OCI-LY7 (cell line): ENCODE results near the gene CD1B. TPM values are rescaled to one million over a fixed set of nuclear protein-coding genes. Genes with fewer than 3 reads are reported as not detected.
A peak's percentile ranks its signal among the peaks of the same experiment; 100 is the strongest.
"Not testable (repeated sequence)": the region's sequence is repeated elsewhere in the genome, so short reads cannot be mapped to it uniquely, and the experiment has no call there.

Source experiments
- BruUV-seq: library from RNA; stranded (reverse); fragments of 400-500 nt; replicated peaks from 2 replicates; lab custom pipeline; 2021; lab: Mats Ljungman, UMichigan
- CTCF ChIA-PET: fragments of 300-600 bp; sonication (Branson Sonifier 250); formaldehyde crosslinking; loops from one replicate; lab custom pipeline; 2022; ENCODE audit warnings: antibody characterized with exemption; ENCODE audit not compliant: unreplicated experiment; lab: Charles Lee
- POLR2A ChIA-PET: fragments of 300-600 bp; sonication (Branson Sonifier 250); formaldehyde crosslinking; loops from one replicate; lab custom pipeline; 2022; ENCODE audit warnings: antibody characterized with exemption; lab: Charles Lee
- DNase-seq: peaks from one replicate; pipeline ENCODE4 v3.0.0-alpha.2; 2015; ENCODE audit warnings: low spot score
- H2AFZ ChIP-seq: fragments of 200-600 bp; sonication (generic), shearing (Covaris generic); 2 replicates; pipeline ENCODE4 v1.6.1; 2014; ENCODE audit warnings: mild to moderate bottlenecking, antibody characterized with exemption, low read length, moderate library complexity
- H3K27ac ChIP-seq: fragments of 200-600 bp; sonication (generic); 2 replicates; pipeline ENCODE4 v1.5.1; 2014; ENCODE audit warnings: mixed run types, low read depth, mild to moderate bottlenecking, moderate library complexity, low read length, inconsistent platforms; ENCODE audit not compliant: poor library complexity, severe bottlenecking
- H3K36me3 ChIP-seq: fragments of 200-600 bp; sonication (generic); 2 replicates; pipeline ENCODE4 v1.6.1; 2014; ENCODE audit warnings: mild to moderate bottlenecking, antibody characterized with exemption, low read length, moderate library complexity, mixed read lengths; ENCODE audit not compliant: insufficient read depth
- H3K4me1 ChIP-seq: fragments of 200-600 bp; sonication (generic); 2 replicates; pipeline ENCODE4 v1.5.1; 2014; ENCODE audit warnings: mild to moderate bottlenecking, low read length; ENCODE audit not compliant: insufficient read depth, poor library complexity, severe bottlenecking
- H3K4me2 ChIP-seq: fragments of 200-600 bp; sonication (generic); 2 replicates; pipeline ENCODE4 v1.6.1; 2014; ENCODE audit warnings: mild to moderate bottlenecking, low read length
- H3K4me3 ChIP-seq: fragments of 200-600 bp; sonication (generic); 2 replicates; pipeline ENCODE4 v1.5.1; 2014; ENCODE audit warnings: mild to moderate bottlenecking, low read depth, low read length; ENCODE audit not compliant: poor library complexity, severe bottlenecking
- H3K79me2 ChIP-seq: fragments of 200-600 bp; sonication (generic); 2 replicates; pipeline ENCODE4 v1.6.1; 2016; ENCODE audit warnings: low read depth, mild to moderate bottlenecking, low read length, moderate library complexity, mixed read lengths; ENCODE audit not compliant: insufficient read depth
- H3K9me2 ChIP-seq: fragments of 200-600 bp; sonication (generic); 2 replicates; pipeline ENCODE4 v1.6.1; 2016; ENCODE audit warnings: mild to moderate bottlenecking, low read length, mixed read lengths; ENCODE audit not compliant: insufficient read depth
- H3K9me3 ChIP-seq: fragments of 200-600 bp; sonication (generic); 2 replicates; pipeline ENCODE4 v1.6.1; 2014; ENCODE audit warnings: mild to moderate bottlenecking, mixed run types, low read length, mixed read lengths
- H4K20me1 ChIP-seq: fragments of 200-600 bp; sonication (generic); 2 replicates; pipeline ENCODE4 v1.6.1; 2014; ENCODE audit warnings: mild to moderate bottlenecking, antibody characterized with exemption, low read length, moderate library complexity, mixed read lengths; ENCODE audit not compliant: insufficient read depth
- EZH2phosphoT487 ChIP-seq: fragments of 200-600 bp; sonication (generic); IDR thresholded peaks from 2 replicates; pipeline ENCODE4 v1.6.1; 2018; ENCODE audit warnings: low read depth, borderline replicate concordance, mild to moderate bottlenecking, mixed run types, antibody characterized with exemption, low read length, moderate library complexity, mixed read lengths
- intact Hi-C: fragments of 100-400 bp; cut with micrococcal nuclease; formaldehyde crosslinking; loops from one replicate; pipeline ENCODE4 v1.10.0; 2022; ENCODE audit not compliant: unreplicated experiment
- total RNA-seq, 2 experiments: library from RNA; depleted of rRNA in 1 of 2; stranded (reverse); fragments of >200 nt in 1 of 2; shearing (Covaris generic) in 1 of 2; gene quantifications; 2 replicates each; pipeline ENCODE4 v1.2.3, GENCODE V29; 2014 to 2022
- TF ChIP-seq, protein P1 (sequence below): fragments of 200-600 bp; sonication (generic); conservative IDR thresholded peaks from 2 replicates; pipeline ENCODE4 v1.5.1; 2014; ENCODE audit warnings: mild to moderate bottlenecking, antibody characterized with exemption, low read length, moderate library complexity, mixed read lengths

The CD1B gene
- total RNA-seq, 2 experiments from 2014 or later = not detected

DNA sequence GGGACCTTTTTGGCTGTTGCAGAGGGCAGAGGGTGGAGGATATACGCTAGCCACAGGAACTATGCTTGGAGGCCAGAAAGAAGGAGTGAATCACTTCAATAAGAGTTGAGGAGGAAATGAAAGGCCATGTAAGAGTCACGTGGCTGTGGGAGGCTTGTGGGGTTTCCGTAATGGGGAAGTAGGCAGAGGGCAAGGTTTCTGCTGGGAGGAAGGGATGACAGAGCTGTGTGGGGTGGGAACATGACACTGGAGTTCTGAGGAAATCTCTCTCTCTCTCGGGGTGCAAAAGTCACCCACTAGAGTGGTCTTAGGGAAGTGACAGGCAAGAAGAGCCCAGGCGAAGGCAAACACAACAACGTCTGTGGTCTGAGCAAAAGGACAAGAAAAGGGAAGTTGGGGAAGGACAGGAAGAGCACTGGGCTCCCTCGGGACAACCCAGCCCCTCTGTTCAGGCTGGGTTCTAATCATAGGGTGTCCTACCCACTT, 45.5 kb downstream of the CD1B start:
- ChIA-PET CTCF (no interaction called here), POLR2A (interaction anchor here (0.6 to 1.1 kb wide), 4 partner anchors 11 to 113 kb away, joined by 3 to 4 read pairs (median 3); no protein-coding TSS in a partner anchor)
- Histone ChIP-seq H3K27ac (peak overlapping the region; percentile 89), H3K79me2 (peaks cover 2% of the 10 kb centered on the region; the same call in 1 of the 2 replicates), H3K9me2 (no peaks in the 10 kb centered on the region), H3K9me3 (peaks cover 22% of the 10 kb centered on the region; the same call in 1 of the 2 replicates), H4K20me1 (no peaks in the 10 kb centered on the region), H3K4me2 (peak overlapping the region; percentile 85), H3K4me1 (peaks cover 78% of the 10 kb centered on the region), H3K4me3 (peak overlapping the region; percentile 61), H2AFZ (peak overlapping the region; percentile 73; the same call in 1 of the 2 replicates), H3K36me3 (no peaks in the 10 kb centered on the region; the same call in 1 of the 2 replicates)
- intact Hi-C loops = loop anchor here (1.0 to 5.0 kb wide), 6 partner anchors 37 to 781 kb away; partner anchors contain the start of gene PYHIN1
- no TSS peak for BruUV-seq
- TF ChIP-seq, protein P1, sequence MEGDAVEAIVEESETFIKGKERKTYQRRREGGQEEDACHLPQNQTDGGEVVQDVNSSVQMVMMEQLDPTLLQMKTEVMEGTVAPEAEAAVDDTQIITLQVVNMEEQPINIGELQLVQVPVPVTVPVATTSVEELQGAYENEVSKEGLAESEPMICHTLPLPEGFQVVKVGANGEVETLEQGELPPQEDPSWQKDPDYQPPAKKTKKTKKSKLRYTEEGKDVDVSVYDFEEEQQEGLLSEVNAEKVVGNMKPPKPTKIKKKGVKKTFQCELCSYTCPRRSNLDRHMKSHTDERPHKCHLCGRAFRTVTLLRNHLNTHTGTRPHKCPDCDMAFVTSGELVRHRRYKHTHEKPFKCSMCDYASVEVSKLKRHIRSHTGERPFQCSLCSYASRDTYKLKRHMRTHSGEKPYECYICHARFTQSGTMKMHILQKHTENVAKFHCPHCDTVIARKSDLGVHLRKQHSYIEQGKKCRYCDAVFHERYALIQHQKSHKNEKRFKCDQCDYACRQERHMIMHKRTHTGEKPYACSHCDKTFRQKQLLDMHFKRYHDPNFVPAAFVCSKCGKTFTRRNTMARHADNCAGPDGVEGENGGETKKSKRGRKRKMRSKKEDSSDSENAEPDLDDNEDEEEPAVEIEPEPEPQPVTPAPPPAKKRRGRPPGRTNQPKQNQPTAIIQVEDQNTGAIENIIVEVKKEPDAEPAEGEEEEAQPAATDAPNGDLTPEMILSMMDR = no peak
- no peak for TF ChIP-seq EZH2phosphoT487
- DNase-seq = peak; percentile 92

DNA sequence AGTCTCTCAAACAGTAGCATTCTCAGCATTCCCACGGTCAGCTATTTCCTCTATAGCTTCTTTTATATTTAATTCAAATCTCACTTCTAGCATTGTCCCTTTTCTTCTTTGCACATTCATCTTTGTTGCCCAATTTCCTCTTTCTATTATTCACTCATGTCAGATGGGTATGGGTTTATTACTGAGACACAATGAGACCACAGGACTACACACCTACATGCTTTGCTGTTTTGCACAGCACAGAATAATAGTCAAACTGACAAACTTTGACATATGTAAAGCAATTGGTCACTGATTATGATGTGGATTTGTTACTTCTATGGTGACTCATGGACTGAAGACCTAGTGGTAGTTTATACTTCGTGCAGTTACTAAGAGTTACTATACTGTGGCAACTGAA, 47.4 kb downstream of the CD1B start:
- BruUV-seq = no TSS peak
- peaks cover 60% of the 10 kb centered on the region for H3K4me1 ChIP-seq
- CTCF ChIA-PET = no interaction called here
- intact Hi-C loops = loop anchor here (2.0 kb wide), 1 partner anchor 35 kb away; no protein-coding TSS in a partner anchor
- H4K20me1 ChIP-seq = no peaks in the 10 kb centered on the region
- no peaks in the 10 kb centered on the region for H3K9me2 ChIP-seq
- POLR2A ChIA-PET = interaction anchor here (0.6 to 1.8 kb wide), 9 partner anchors 26 to 721 kb away, joined by 3 to 6 read pairs (median 3); no protein-coding TSS in a partner anchor
- peak overlapping the region; percentile 89 for H3K27ac ChIP-seq
- H3K4me2 ChIP-seq = peak overlapping the region; percentile 85
- H3K4me3 ChIP-seq = no peak overlapping the region
- peak; percentile 28 for DNase-seq
- H3K9me3 ChIP-seq = peaks cover 22% of the 10 kb centered on the region; the same call in 1 of the 2 replicates
- no peaks in the 10 kb centered on the region for H3K79me2 ChIP-seq
- H2AFZ ChIP-seq = peak overlapping the region; percentile 42; the same call in 1 of the 2 replicates
- TF ChIP-seq, protein P1 = no peak
- no peak for TF ChIP-seq EZH2phosphoT487
- no peaks in the 10 kb centered on the region; the same call in 1 of the 2 replicates for H3K36me3 ChIP-seq

DNA sequence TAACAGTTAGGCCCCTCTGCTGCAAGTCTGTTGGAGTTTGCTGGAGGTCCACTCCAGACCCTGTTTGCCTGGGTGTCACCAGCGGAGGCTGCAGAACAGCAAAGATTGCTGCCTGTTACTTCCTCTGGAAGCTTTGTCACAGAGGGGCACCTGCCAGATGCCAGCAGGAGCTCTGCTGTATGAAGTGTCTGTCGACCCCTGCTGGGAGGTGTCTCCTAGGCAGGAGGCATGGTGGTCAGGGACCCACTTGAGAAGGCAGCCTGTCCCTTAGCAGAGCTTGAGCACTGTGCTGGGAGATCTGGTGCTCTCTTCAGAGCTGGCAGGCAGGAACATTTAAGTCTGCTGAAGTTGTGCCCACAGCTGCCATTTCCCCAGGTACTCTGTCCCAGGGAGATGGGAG, 48.9 kb downstream of the CD1B start:
- CTCF ChIA-PET, DNase-seq, BruUV-seq, H3K4me2 ChIP-seq, intact Hi-C loops, H4K20me1 ChIP-seq, H3K9me2 ChIP-seq, H3K4me3 ChIP-seq, H3K79me2 ChIP-seq, H2AFZ ChIP-seq, H3K36me3 ChIP-seq, H3K27ac ChIP-seq: not testable (repeated sequence)
- POLR2A ChIA-PET = interaction anchor here (0.7 to 1.2 kb wide), 2 partner anchors 8 to 23 kb away, joined by 3 to 4 read pairs; no protein-coding TSS in a partner anchor
- H3K9me3 ChIP-seq = peaks cover 22% of the 10 kb centered on the region; the same call in 1 of the 2 replicates
- TF ChIP-seq, protein P1 = peak; percentile 29; the same call in 1 of the 2 replicates
- H3K4me1 ChIP-seq = peaks cover 45% of the 10 kb centered on the region
